NK-92 (cell line): ENCODE results near the gene ALDH1L1.

Experiments used
- DNase-seq: peaks from one replicate; lab custom pipeline; 2025; ENCODE audit not compliant: unreplicated experiment; lab: John Stamatoyannopoulos, UW

ALDH1L1 gene

DNA sequence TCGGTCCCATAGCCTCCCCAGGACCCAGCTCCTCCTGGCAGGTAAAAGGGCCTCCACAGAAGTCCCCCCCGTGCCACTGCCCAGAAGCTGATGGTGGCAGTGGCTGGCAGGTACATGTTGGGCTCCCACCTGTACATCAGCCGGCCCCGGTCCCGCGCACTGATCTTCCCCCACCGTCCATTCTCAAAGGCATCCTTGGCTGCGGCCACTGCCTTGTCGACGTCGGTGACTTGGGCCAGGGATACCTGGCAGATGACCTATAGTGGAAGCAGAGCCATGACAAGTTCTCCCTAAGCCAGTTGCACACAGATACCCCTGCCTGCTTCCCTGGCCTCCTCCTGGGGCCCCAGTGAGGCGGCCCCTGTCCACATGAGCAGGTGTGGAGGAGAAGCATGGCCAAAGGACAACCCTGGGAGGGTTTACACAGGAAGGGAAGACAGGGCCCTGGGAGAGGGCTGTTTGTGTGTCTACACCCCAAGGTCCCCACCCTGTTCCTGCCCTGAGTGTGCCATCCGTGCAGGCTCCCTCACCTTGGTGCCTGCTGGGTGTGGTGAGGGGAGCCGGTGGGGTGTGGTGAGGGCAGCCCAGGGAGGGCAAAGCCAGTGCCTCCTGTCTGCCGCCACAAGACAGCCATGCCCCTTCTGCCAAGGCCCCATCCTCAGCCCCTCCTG lies 44.8 kb downstream of the ALDH1L1 start:
- DNase-seq: no peak

DNA sequence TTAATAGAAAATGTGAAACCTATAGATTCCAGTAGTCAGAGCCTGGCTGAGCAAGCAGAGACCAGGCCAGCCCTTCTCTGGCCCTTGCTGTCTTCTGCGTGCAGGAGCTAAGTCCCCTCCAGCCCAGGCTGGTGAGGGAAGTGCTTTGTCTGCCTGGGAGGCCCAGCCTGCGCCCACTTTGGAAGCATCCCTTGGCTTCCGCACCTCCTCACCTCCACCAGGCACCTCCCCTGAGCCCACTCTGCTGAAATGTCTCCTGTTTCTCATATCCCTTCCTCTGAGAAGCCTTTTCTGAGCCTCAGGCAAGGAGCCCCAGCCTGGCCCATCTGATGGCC lies 45.3 kb downstream of the ALDH1L1 start:
- no peak for DNase-seq

DNA sequence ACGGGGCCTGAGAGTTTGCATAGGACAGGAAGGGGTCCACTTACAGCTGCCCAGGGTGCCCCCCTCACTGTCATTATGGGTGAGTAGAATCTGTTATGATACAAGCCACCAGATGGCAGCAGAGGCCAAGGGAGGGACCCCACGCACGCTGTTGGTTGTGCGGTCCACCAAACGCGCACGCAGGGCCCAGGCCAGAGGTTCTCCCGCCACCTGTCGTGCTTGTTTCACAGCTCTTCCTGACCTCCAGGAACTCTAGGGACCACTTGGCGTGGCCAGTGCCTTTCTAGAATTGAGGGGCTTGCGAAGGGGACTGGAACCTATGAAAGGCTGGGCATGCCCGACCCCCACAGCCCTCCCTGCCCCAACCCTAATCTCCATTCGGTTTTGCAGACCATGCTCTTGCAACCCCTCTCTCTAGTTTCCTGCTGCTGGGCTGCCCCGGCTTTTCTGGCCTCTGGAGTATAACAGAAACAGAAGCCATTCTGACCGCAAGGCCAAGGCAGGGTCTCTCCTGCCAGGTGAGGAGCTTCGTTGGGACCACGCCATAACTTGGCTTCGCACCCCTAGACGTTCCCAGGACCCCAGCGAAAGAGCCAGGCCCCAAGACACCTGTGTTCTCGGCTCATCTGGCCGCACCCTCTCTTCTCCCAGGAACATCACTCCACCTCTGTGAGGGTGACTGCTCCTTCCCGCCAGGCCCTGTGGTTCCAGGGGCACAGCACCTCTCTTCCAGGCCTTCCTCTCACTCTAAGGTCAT lies 46.0 kb downstream of the ALDH1L1 start:
- no peak for DNase-seq

DNA sequence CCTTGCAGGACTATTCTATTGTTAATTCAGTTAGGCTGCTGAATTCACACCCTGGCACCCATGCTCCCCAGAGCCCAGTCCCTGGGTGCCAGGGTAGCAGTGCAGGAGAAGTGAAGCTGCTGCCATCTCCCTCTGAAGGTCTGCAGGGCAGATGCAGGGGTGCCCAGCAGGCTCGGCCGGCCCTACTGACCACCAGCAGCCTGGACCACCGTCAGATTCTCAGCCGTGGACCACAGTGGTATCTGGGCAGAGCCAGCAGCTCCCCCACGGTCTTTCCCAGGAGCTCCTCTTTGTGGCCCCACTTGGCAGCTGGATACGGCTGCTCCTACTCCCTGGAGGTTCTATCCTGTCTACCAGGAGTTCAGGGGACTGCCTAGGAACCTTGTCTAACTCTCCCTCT lies 46.8 kb downstream of the ALDH1L1 start:
- no peak for DNase-seq

DNA sequence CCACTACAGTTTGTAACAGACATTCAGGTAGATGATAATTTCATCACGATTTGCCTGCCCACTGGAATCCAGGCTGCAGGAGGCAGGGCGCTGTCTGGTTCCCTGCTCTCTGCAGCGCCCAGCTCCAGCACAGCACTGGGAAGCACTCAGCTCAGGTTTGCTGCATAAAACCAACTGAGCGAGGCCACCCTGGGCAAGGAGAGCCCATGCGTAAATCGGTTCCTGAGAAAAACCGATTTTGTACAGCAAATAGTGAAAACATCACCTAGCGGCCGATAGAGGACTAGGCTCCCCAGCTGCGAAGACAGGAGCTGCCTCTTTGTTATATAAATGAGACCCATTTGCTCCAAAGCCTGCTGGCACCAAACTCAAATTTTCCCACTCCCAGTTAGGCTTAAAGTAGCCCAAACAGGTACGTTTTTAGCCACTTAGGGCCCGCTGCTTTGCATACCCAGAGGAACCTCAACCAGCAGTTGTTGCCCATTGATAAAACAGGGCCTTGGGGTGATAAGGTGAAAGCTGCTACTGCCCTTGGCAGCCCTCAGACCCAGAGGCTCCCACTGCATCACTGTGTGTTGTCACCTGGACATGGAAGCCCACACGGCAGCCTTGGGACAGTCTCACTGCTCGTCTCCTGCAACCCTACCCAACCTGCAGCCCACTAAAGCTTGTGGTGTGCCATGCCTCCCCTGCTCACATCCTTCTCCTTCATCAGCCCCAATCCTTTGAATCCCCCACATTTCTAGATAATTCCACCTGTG lies 47.5 kb downstream of the ALDH1L1 start:
- DNase-seq: no peak

DNA sequence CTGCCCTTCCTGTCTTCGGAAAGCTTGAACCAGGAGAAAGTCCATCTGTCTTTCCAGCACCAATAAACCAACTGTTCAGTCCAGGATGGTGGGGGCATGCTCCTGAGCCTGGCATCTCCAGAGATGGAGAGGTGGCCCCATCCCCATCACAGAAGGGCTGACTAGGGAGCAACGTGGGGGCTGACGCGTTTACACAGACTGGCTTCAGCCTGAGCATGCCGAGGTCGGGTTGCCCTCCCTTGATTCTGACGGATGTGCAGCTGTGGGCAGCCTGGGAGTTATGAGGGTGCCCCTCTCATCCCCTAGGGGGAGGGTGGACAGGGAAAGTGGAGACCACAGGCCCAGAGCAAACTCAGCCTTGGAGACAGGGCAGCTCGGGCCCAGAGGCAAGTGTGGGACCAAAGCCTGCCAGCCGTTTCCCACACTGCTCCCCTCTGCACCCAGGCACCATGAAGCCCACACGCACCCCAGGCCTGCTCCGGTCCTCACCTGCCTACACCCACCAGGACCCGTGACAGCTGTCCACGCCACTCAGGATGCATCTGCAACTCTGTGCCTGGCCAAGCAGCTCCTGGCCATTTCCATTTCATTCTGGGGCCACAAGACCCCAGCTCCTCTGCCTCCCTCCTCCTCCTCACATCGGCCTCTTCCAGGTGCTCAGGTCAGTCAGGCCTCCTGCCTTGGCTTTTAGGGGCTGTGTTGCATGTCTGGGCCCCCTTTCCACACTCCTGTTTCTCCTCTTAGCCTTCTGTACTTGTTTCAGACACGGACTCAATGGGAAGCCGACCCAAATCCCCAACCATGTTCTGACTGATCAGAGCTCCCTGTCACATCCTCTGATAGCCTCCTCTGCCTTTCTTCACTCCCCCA lies 48.3 kb downstream of the ALDH1L1 start:
- no peak for DNase-seq

DNA sequence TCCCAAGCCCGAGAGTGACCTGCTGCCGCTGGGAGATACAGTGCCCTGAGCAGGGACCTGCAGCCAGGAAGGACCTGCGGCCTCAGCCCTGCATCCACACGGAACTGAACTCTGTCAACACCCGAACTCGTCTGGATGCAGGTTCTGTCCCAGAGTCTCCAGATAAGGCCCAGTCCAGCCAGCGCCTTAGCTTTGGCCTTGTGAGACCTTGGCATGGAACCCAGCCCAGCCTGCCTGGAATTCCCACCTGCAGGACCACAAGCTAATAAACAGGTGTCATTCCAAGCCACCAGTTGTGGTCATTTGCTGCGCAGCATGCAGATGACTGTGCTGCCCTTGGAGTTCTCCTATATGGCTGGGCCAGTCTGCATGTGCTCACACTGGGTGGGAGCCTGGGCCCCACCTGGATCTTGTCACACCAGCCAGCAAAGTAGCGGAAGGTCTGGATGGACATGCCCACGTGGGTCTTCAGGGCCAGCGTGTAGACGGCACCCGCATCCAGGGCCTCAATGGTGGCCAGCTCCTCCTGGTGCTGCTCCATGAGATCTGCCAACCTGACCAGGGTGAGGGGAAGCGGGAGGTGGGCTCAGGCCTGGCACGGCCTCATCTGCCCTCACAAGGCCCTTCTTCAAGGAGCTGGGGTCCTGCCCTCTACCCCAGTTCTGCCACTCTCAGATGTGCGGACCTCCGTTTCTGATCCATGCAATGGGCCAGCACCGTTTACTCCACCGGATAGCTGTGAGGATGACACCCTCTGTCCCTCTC lies 49.2 kb downstream of the ALDH1L1 start:
- no peak for DNase-seq

DNA sequence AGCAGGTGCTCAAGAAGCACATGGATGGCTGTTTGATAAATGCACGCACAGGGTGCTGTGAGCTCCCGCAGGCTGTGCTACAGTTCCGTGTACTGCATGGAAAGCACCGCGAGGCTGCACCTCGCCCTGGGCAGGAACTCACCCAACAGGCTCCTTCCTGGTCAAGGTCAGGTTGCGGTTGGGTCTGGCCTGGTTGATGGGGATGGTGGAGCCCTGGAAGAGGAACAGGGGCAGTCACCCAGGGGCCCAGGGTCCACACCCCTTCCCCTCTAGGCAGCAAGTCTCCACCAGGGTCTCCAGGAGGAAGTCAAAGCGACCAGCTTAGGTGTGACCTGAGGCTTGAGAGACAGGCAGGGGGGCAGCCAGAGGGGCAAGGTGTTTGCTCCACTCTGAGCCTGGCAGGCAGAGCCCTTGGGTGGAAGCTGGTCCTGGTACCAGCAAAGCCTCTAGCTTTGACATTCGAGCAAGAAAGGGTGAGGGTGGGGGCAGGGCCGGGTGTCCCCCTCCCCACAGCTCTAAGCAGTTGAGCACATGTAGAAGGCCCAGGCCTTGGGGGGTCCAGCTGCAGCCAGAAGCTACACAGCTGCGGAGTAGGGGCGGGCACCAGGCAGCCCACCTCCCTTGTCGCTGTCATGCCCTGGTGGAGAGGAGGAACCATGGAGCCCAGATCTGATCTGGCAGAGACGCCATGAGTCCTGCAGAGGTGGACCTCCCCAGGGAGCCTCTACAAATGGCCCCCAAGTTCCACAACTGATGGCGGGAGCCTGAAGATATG lies 50.1 kb downstream of the ALDH1L1 start:
- no peak for DNase-seq

DNA sequence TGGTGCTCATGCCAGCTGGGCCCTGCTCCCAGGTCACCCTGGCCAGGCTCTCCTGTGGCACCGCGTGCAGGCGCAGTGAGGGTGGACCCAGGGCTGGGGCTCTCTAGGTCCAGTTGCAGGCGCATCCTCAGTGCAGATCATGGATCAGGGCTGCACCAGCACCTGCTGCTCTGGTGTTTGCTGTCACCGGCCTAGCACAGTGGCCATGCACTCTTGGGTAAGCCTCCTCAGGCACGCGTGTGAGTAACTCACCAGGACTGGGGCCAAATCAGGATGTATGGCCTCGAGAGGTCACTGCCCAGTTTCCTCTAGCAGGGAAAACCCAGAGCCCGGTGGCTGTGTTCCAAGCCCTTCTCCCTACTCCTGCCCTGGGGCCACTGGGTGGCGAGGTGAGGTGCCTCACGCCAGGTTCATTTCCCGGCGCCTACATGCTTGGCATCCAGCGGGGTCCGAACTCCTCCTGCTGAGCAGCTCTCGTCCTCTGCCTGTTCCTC lies 50.9 kb downstream of the ALDH1L1 start:
- DNase-seq: no peak

DNA sequence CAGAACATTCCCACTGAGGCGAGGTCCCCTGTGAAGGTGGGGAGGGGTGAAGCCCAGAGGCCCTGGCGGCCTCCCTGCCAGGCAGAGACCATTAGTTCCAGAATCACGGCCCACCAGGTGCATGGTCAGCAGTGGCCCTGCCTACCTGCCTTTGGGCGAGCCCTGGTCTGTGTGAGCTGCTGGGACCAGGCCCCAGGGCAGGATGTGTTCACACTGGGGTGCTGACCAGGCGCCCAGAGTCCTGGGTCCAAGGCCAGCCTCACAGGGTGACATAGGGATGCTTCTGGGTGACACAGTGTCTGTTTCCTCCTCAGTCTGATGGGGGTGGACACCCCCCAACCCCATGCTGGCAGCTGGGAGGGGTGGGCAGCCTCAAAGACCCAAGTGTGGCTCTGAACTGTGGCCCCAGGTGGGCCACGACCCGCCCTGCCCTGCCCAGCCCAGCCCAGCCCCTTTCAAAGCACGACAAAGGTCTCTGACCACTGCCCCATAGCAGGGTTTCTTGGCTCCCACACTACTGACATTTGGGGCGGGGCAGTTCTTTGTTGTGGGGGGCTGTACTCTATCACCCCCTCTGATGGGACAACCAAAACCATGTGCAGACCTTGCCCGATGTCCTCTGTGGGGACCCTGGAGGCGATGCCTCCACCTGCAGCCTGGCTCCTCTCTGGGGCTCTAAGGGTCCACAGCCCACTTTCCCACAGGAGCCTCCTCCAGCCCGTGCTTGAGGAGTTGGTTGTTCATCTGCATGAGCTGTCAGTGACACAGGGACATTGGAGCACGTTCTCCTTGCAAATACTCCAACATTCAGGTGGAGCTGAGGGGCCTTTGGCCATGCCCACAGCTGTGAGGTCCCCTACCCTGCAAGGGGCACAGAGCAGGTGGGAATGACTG lies 51.6 kb downstream of the ALDH1L1 start:
- DNase-seq: no peak

DNA sequence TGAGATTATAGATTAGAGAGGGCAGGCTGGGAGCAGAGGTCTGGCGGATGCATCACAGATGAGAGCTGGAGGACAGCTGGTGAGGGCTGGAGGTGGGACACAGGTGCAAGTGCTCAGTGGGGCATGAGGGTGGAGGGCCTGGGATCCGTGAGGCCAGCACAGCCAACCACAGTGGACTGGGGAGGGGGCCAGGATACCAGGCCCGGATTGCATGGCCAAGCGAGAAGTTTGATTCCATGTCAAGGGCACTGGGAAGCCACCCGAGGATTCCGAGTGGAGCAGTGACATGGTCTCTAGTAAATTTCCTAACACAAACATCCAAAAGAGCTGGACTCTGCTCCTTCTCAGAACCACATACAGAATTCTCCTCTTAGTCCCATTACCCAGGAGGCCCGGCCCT lies 52.5 kb downstream of the ALDH1L1 start:
- no peak for DNase-seq

DNA sequence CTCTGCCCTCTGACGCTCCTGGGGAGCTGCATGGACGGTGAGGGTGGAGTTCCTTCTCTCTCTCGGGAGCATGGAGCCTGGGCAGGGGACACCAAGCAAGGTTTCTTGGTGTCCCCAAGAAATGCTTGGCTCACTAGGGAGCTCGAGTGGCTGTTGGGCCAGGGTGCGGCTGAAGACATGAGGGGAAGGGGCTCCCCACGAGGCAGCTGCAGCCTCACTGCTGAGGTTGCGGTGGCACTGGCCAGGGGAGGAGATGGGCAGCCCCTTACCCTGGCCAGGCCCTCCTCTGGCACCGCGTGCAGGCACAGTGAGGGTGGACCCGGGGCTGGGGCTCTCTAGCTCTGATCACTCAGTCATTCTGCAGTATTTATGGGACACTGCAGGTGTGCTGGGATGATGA lies 52.9 kb downstream of the ALDH1L1 start:
- no peak for DNase-seq

DNA sequence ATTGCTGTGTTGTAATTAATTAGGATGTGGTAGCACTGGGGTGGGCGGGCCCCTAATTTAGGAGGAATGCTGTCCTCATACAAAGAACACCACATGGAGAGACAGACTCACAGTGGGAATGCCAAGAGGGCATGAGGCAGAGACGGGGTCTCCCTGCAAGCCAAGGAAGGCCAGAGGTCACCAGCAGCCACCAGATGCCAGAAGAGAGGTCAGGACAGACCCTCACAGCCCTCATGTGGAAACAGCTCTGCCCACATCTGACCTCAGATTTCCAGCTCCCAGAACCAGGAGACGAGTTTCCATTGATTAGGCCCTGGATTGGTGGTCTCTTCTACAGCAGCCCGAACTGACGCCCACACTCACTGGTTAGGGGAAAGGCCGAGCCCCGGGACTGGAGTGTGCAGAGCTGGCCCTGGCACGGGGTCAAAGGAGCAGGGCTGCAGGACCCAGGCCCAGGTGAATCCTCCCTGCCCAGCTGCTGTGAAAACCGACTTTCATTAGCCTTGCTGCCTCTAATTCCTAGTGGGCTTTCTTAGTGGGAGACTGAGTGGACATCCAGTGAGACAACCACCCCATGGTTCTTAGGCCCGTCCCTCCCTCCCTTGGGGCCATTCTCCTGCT lies 53.5 kb downstream of the ALDH1L1 start:
- DNase-seq: no peak

DNA sequence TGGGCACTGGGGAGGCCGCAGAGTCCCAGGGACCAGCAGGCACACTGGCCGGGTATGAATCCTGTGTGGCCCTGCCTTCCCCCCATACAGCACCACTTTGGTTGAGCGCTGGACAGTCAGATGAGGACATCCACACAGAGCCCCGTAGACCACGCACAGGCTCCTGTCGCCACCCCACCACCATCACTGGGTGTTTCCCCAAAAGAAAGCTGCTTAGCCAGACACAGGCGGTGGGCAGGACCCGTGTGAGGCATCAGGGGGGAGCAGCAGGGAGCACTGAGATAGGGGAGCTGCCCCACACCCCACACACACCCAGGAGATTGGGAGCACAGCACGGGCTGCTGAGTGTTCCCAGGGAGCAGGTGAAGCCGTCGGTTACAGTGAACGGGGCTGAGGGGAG lies 54.1 kb downstream of the ALDH1L1 start:
- DNase-seq: no peak

DNA sequence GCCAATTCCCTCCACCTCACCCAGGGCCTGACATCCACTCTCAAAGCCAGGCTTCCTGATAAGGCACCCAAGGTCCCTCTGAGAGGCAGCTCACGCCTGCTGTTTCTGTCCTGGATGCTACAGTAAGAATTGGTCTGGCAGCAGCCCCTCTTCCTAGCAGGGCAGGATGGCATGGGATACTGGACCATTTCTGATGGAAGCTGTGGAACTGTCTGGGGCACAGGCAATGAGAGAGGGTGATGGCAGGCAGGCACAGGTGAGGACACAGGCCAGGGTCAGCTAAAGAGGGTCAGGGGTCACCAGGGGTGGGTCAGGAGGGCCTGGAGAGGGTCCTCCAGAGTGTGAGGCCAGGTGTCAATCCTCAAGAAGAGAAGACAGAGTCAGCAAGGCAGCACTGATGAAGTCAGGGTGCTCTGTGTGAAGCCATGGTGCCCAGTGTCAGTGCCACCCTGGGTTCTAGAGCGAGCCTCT lies 54.6 kb downstream of the ALDH1L1 start:
- DNase-seq: no peak

DNA sequence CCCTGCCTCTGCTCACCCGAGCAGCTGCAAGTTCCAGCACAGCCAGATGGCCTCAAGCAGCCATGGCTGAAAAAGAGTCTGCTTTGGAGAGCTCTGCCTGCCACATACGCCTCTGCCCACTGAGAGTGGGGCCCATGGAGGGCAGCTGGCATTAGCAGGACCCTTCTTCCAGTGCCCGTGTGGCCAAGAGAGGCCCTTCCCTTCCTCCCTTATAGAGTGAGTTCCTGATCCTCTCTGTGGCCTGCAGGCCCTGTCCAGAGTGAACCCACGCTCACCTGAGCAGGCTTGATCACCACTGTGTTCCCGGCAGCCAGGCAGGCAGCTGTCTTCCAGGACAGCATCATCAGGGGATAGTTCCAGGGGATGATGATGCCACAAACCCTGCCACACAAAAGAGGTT lies 55.0 kb downstream of the ALDH1L1 start:
- no peak for DNase-seq

DNA sequence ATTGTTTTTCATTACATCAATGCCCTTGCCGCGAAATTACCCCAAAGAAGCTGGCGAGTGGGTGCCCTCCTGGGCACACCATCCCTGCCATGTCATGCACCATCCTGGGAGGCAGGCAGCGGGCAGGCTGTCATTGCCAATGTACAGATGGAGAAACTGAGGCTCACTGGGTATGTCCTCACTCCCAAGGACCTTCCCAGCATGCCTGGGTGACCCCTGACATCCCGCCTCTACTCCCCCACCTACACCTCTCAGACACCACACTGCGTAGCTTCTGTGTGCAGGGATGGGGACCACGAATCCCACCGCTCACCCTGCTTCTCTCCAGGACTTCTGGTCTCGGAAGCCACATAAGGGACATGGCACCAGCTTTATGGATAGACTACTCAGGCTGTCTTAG lies 55.5 kb downstream of the ALDH1L1 start:
- no peak for DNase-seq
